OCI-LY7 (cell line): ENCODE data around the gene HNMT.

ENCODE experiments used
- CTCF ChIP-seq: fragments of 200-600 bp; sonication (generic); conservative IDR thresholded peaks from 2 replicates; pipeline ENCODE4 v1.5.1; 2014; ENCODE audit warnings: mild to moderate bottlenecking, antibody characterized with exemption, low read length, moderate library complexity, mixed read lengths
- EZH2phosphoT487 ChIP-seq: fragments of 200-600 bp; sonication (generic); IDR thresholded peaks from 2 replicates; pipeline ENCODE4 v1.6.1; 2018; ENCODE audit warnings: low read depth, borderline replicate concordance, mild to moderate bottlenecking, mixed run types, antibody characterized with exemption, low read length, moderate library complexity, mixed read lengths

- no peak for TF ChIP-seq CTCF
- no peak for TF ChIP-seq EZH2phosphoT487
These were observed 66.2 kb downstream of the HNMT start for GRCh38 chr2:138030459-138030858.
